ENCODE measurements around the gene C19orf53.

DNA sequence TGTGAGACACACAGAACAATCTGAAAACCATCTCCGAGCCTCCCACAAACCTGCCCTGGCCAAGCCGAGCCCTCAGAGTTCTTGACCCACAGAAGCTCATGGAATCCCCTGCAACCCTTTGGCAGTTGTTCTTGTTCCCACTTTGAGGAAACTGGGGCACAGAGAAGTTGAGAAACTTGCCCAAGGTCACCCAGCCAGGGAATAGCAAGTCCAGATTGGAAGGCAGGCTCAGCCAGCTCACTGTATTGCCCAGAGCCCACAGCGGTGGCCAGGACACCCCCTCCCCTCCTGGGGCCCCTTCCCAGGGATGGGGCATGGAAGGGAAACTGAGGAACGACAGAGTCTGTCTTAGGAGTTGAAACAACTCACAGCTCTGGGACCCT lies 22.8 kb downstream of the C19orf53 start:
- TF ChIP-seq POLR2A (IDR thresholded peaks at IDR 0.05): no peak
- TF ChIP-seq, protein P1, sequence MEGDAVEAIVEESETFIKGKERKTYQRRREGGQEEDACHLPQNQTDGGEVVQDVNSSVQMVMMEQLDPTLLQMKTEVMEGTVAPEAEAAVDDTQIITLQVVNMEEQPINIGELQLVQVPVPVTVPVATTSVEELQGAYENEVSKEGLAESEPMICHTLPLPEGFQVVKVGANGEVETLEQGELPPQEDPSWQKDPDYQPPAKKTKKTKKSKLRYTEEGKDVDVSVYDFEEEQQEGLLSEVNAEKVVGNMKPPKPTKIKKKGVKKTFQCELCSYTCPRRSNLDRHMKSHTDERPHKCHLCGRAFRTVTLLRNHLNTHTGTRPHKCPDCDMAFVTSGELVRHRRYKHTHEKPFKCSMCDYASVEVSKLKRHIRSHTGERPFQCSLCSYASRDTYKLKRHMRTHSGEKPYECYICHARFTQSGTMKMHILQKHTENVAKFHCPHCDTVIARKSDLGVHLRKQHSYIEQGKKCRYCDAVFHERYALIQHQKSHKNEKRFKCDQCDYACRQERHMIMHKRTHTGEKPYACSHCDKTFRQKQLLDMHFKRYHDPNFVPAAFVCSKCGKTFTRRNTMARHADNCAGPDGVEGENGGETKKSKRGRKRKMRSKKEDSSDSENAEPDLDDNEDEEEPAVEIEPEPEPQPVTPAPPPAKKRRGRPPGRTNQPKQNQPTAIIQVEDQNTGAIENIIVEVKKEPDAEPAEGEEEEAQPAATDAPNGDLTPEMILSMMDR (IDR thresholded peaks at IDR 0.05): no peak

Measured in esophagus squamous epithelium (tissue), 4 donors.